ENCODE data around the gene SWSAP1. TPM values are rescaled to one million over a fixed set of nuclear protein-coding genes. Genes with fewer than 3 reads are reported as not detected.

The SWSAP1 gene
- polyA plus RNA-seq, 1 of the 3 experiments (the other 2 are of a cell fraction): 2.8 TPM

DNA sequence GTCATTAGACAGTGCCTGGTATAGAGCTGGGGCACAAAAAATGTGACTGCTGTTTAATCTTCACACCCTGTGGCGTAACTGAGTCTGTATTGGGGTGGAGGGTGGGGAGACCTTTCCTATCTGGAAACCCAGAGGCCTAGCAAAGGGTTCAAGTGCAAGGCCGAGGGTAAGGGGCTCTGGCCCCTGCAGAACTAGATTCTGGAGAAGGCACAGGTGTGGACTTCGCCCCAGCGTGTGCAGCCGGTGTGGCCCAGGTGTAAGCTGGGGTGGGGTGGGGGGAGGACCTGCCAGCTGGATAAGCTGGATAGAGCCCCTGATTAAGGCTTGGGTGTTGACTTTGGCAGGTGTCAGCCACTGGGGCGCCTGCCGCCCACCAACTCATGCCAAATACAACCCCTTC is 36.3 kb upstream of the SWSAP1 start:
- H3K36me3 ChIP-seq (replicated peaks in 1 of 2; ENCODE audit: control insufficient read depth in 1 of 2, insufficient read depth in 2 of 2, low read length in 1 of 2): peaks cover 14 to 17% of the 10 kb centered on the region in 2 experiments
- H3K4me1 ChIP-seq (ENCODE audit: control insufficient read depth in 1 of 2, insufficient read depth in 2 of 2, low read depth in 1 of 2, low read length in 1 of 2): peaks cover 0 to 13% of the 10 kb centered on the region in 2 experiments; a peak in 1 of 4 replicates
- H3K79me2 ChIP-seq (ENCODE audit: insufficient read depth): no peaks in the 10 kb centered on the region
- H3K27me3 ChIP-seq (ENCODE audit: insufficient read depth): no peaks in the 10 kb centered on the region
- H3K4me2 ChIP-seq: peak overlapping the region; percentile 99
- no peaks in the 10 kb centered on the region for H3F3A ChIP-seq (replicated peaks; ENCODE audit: insufficient read depth)
- ChIA-PET POLR2A (interaction anchor here (0.5 to 4.2 kb wide), 5 partner anchors 11 to 1444 kb away, joined by 3 to 17 read pairs (median 4); no protein-coding TSS in a partner anchor), CTCF (interaction anchor here (1.0 to 2.8 kb wide), 6 partner anchors 16 to 144 kb away, joined by 3 to 16 read pairs (median 4); partner anchors contain the start of genes ANGPTL8, EPOR and ODAD3)
- no peak overlapping the region for H3K27ac ChIP-seq (ENCODE audit: low read depth in 2 of 2, low read length in 1 of 2)
- H3K9me2 ChIP-seq: no peaks in the 10 kb centered on the region
- TF ChIP-seq EP300 (IDR thresholded peaks at IDR 0.05; ENCODE audit: borderline replicate concordance in 1 of 2, low read depth in 1 of 2, low read length in 1 of 2) (no peak), RAD21 (IDR thresholded peaks at IDR 0.05; ENCODE audit: low read length) (no peak), ELF1 (IDR thresholded peaks at IDR 0.05) (no peak), SIN3A (IDR thresholded peaks at IDR 0.05; ENCODE audit: borderline replicate concordance, low read depth, low read length) (no peak), YY1 (IDR thresholded peaks at IDR 0.05; ENCODE audit: low read depth) (no peak), TAF1 (IDR thresholded peaks at IDR 0.05; ENCODE audit: borderline replicate concordance, low read depth, low read length) (no peak), TEAD4 (IDR thresholded peaks at IDR 0.05; ENCODE audit: borderline replicate concordance, insufficient read depth) (no peak), FOXJ3 (CRISPR knock-in tag; IDR thresholded peaks at IDR 0.05) (no peak)
- TF ChIP-seq, protein P1, sequence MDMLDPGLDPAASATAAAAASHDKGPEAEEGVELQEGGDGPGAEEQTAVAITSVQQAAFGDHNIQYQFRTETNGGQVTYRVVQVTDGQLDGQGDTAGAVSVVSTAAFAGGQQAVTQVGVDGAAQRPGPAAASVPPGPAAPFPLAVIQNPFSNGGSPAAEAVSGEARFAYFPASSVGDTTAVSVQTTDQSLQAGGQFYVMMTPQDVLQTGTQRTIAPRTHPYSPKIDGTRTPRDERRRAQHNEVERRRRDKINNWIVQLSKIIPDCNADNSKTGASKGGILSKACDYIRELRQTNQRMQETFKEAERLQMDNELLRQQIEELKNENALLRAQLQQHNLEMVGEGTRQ (IDR thresholded peaks at IDR 0.05; ENCODE audit: borderline replicate concordance, low read depth, low read length): no peak
- TF ChIP-seq, protein P2, sequence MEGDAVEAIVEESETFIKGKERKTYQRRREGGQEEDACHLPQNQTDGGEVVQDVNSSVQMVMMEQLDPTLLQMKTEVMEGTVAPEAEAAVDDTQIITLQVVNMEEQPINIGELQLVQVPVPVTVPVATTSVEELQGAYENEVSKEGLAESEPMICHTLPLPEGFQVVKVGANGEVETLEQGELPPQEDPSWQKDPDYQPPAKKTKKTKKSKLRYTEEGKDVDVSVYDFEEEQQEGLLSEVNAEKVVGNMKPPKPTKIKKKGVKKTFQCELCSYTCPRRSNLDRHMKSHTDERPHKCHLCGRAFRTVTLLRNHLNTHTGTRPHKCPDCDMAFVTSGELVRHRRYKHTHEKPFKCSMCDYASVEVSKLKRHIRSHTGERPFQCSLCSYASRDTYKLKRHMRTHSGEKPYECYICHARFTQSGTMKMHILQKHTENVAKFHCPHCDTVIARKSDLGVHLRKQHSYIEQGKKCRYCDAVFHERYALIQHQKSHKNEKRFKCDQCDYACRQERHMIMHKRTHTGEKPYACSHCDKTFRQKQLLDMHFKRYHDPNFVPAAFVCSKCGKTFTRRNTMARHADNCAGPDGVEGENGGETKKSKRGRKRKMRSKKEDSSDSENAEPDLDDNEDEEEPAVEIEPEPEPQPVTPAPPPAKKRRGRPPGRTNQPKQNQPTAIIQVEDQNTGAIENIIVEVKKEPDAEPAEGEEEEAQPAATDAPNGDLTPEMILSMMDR (IDR thresholded peaks at IDR 0.05): no peak
- TF ChIP-seq, protein P3, sequence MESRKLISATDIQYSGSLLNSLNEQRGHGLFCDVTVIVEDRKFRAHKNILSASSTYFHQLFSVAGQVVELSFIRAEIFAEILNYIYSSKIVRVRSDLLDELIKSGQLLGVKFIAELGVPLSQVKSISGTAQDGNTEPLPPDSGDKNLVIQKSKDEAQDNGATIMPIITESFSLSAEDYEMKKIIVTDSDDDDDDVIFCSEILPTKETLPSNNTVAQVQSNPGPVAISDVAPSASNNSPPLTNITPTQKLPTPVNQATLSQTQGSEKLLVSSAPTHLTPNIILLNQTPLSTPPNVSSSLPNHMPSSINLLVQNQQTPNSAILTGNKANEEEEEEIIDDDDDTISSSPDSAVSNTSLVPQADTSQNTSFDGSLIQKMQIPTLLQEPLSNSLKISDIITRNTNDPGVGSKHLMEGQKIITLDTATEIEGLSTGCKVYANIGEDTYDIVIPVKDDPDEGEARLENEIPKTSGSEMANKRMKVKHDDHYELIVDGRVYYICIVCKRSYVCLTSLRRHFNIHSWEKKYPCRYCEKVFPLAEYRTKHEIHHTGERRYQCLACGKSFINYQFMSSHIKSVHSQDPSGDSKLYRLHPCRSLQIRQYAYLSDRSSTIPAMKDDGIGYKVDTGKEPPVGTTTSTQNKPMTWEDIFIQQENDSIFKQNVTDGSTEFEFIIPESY (IDR thresholded peaks at IDR 0.05; ENCODE audit: borderline replicate concordance, low read depth): no peak
- TF ChIP-seq, protein P4, sequence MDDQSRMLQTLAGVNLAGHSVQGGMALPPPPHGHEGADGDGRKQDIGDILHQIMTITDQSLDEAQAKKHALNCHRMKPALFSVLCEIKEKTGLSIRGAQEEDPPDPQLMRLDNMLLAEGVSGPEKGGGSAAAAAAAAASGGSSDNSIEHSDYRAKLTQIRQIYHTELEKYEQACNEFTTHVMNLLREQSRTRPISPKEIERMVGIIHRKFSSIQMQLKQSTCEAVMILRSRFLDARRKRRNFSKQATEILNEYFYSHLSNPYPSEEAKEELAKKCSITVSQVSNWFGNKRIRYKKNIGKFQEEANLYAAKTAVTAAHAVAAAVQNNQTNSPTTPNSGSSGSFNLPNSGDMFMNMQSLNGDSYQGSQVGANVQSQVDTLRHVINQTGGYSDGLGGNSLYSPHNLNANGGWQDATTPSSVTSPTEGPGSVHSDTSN (IDR thresholded peaks at IDR 0.05): no peak
- 92% methylated on average over 5 of the region's 7 CpGs for WGBS (ENCODE audit: low lambda C conversion rate)
- H3K9ac ChIP-seq: no peak overlapping the region
- peak overlapping the region in 1 of 2 experiments; percentile 66; a peak in 2 of 4 replicates for H3K4me3 ChIP-seq (ENCODE audit: low read depth in 2 of 2, low read length in 1 of 2)
- H3K9me3 ChIP-seq: no peaks in the 10 kb centered on the region
- peak; percentile 19 for DNase-seq
- no peak overlapping the region for H2AFZ ChIP-seq (ENCODE audit: low read depth)
- H4K20me1 ChIP-seq (ENCODE audit: insufficient read depth): no peaks in the 10 kb centered on the region
